Putamen (tissue), 1 donor: ENCODE data around the gene ACSL1.

Experiments used
- DNase-seq: peaks from one replicate; pipeline ENCODE4 v3.0.0-alpha.2; 2016; ENCODE audit warnings: low spot score

Gene ACSL1

GRCh38 chr4:184812199-184812542 lies 13.6 kb downstream of the ACSL1 start:
- DNase-seq: no peak

DNA sequence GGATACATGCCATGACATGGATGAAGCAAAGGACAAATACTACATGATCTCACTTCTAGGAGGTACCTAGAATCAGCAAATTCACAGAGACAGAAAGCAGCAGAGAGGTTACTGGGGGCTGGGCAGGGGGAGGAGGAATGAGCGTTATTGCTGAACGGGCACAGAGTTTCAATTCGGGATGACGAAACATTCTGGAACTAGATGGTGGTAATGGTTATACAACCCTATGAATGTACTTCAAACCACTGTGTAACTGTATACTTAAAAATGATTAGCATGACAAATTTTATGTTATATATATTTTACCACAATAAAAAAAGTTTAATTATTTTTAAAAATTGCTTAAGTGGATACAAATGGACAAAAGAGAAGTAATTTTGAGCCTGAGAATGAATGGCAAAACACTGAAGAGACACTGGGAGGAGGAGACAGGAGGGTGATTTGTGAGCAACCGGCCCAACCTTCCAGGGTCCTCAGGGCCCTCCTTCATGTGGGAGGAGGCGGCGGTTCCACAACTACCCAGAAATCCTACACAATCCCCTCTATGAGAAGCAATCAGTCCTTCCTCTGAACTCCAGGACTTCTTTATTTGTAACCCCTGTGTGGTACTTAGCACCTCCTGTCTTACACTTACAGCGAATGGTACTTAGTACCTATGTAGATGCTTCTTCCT lies 14.1 kb downstream of the ACSL1 start:
- no peak for DNase-seq

- DNase-seq: no peak
Observed at GRCh38 chr4:184810720-184811119, 15.0 kb downstream of the ACSL1 start.

DNA sequence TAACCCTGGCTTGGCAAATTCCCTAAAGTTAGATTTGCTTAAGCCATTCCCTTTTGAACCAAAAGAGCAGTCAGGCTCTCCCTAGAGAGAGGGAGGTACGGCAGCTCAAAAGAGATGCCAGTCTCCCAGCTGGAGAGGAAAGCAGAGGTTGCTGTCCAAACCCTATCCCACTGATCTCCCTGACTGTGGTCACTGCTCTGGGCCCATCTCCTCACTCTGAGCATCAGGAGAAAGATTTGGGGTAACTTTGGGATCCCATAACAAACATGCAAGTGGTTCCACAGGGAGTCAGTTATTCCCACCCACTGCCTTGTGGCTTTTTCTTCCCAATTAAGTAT lies 17.1 kb downstream of the ACSL1 start:
- DNase-seq: no peak

- peak; percentile 94 for DNase-seq
Observed at GRCh38 chr4:184807797-184808712, 17.7 kb downstream of the ACSL1 start.

- no peak for DNase-seq
Observed at GRCh38 chr4:184807256-184807655, 18.5 kb downstream of the ACSL1 start.

GRCh38 chr4:184806711-184807110 lies 19.1 kb downstream of the ACSL1 start:
- DNase-seq: no peak

DNA sequence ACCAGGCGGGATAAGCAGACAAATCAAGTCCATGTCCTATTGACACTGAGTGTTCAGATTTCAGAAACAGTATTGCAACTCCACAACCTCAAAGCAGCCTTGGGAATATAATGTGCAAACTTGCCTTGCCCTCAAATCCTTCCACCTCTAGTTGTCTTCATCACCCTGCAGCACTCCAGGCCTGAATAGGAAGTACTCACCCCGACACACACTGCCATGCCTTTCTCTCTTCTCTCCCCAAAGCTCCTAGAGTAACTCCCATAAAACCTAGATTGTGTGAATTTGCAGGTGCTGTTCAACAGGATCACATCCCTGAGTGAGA lies 19.6 kb downstream of the ACSL1 start:
- DNase-seq: no peak

- peak; percentile 71 for DNase-seq
Observed at GRCh38 chr4:184805462-184806228, 20.1 kb downstream of the ACSL1 start.

GRCh38 chr4:184804621-184805020 lies 21.1 kb downstream of the ACSL1 start:
- peak; percentile 47 for DNase-seq

- no peak for DNase-seq
Observed at GRCh38 chr4:184803874-184804273, 21.9 kb downstream of the ACSL1 start.

DNA sequence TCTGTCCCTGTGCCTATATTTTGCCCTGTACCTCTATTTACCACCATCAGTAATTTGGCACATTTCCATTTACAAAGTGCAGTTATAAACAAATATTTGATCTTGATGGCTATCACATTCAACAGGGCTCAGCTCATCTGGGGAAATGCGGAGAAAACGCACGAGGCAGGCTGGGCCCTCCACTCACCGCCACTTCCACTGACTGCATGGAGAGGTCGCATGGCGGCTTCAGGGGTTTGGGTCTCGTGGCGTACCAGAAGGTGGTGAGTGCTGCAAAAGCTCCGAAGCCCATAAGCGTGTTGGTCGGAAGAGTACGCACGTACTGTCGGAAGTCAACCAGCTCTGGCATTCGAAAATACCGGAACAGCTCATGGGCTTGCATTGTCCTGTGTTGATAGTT lies 22.6 kb downstream of the ACSL1 start:
- no peak for DNase-seq

- no peak for DNase-seq
Observed at GRCh38 chr4:184802697-184803015, 23.1 kb downstream of the ACSL1 start.

DNA sequence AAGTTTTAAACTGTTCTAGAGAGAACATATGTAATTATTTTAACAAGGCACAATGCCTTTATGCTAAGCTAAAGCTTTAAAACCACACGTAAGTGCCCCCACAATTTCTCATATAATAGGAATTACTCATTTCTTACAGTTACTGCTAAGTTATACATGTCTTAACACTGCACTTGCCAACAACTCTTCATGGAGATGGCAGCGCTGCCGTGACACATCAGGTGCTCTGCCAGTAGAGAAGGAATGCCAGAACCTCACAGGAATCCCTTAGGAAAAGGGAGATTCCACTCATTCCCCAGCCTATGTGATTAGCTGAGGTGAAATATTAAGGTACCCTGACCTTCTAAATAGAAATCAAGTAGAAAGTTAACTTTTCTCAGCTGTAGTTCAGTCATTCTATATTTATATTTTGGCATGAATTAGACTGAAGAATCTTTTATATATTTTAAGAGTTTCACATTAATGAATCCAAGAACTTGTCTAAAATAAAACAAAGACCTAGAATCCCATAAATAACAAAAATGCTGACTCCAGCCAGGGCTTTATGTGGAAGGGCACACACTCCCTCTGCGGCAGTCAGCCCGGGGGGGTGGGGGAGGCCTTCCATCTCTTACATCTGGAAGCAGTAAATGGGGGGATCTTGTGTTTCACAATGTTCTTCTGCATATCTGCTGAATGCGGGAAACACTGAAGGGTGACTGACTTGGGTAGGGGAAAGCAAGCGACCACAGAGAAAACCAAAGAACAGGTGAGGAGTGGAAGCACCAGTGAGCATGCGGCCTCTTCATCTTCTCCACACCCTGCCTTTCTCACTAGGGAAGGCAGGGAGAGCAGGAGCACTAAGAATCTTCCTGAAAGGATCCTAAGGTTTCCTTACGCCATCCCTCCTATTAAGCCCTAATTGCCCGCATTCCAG lies 23.7 kb downstream of the ACSL1 start:
- peak; percentile 61 for DNase-seq

DNA sequence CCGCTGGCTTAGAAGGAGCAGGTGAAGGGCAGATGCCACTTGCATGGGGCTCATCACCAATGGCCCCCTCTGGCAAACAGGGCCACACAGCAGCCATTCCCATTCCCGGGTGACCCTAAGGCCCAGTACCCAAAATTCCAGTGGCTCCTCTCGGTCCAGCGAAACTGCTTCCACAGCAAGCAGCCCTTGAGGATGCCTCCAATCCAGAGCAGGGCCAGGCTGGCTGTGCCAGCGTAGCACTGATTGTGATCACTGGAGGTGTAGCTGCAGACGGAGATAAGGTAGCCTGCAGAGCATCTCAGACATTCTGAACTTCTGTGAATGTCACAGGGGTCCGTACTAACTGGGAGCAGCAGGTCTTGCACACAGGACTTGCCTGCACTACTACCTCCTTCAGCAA lies 27.3 kb downstream of the ACSL1 start:
- no peak for DNase-seq

DNA sequence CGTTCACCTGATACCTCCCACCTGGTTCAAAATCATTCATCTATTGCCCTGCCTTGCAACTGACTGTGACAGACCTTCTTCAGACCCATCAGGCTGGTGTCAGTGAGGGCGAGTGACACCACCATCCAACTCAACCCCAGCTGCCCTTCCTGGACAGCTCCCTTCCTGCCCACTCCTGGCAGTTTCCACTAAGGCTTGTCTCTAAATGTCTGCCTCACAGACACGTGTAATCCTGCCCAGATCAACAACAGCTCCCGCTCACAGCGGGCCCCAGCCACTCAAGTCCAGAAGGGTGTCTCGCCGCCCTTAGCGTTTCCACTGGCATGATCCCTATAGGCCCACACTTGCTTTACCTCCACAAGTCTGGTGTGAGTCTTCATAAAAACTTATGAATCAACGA lies 28.9 kb downstream of the ACSL1 start:
- no peak for DNase-seq

GRCh38 chr4:184795214-184795844 lies 30.4 kb downstream of the ACSL1 start:
- no peak for DNase-seq

DNA sequence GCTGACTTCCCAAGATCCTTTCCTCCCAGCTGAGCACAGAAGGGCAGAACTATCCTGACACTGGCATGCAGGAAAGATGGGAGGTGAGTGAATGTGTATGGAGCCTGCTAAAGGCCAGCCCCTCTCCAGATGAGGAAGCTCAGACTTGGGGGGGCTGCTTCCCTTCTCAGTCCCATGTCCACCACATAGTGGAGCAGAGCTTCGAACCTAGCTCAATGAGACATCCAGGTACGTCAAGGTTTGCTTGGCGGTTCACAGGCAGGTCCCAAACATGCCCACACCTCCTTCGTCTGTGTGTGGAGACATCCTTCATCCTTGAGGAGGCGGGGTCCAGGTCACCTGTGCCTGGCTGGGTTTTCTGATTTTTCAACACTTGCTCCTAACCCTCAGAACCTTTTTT lies 31.3 kb downstream of the ACSL1 start:
- no peak for DNase-seq

- no peak for DNase-seq
Observed at GRCh38 chr4:184793735-184794355, 31.9 kb downstream of the ACSL1 start.

- DNase-seq: no peak
Observed at GRCh38 chr4:184792950-184793555, 32.7 kb downstream of the ACSL1 start.

- DNase-seq: no peak
Observed at GRCh38 chr4:184792334-184792733, 33.4 kb downstream of the ACSL1 start.
